ENCODE results near the gene CRHR1. TPM values are rescaled to one million over a fixed set of nuclear protein-coding genes. Genes with fewer than 3 reads are reported as not detected.
A peak's percentile ranks its signal among the peaks of the same experiment; 100 is the strongest.

CRHR1 gene
- total RNA-seq, 1 donor from 2014 or later, result not detected

- Histone ChIP-seq H3K27me3 (ENCODE audit: control insufficient read depth, insufficient read depth, low read length) (peaks cover 10% of the 10 kb centered on the region), H3K4me3 (ENCODE audit: low read depth, low read length) (no peak overlapping the region), H3K36me3 (ENCODE audit: control insufficient read depth, insufficient read depth, low read length) (no peaks in the 10 kb centered on the region)
- FAIRE-seq (no peak), DNase-seq (ENCODE audit: low read depth) (no peak)
- TF ChIP-seq, protein P1, sequence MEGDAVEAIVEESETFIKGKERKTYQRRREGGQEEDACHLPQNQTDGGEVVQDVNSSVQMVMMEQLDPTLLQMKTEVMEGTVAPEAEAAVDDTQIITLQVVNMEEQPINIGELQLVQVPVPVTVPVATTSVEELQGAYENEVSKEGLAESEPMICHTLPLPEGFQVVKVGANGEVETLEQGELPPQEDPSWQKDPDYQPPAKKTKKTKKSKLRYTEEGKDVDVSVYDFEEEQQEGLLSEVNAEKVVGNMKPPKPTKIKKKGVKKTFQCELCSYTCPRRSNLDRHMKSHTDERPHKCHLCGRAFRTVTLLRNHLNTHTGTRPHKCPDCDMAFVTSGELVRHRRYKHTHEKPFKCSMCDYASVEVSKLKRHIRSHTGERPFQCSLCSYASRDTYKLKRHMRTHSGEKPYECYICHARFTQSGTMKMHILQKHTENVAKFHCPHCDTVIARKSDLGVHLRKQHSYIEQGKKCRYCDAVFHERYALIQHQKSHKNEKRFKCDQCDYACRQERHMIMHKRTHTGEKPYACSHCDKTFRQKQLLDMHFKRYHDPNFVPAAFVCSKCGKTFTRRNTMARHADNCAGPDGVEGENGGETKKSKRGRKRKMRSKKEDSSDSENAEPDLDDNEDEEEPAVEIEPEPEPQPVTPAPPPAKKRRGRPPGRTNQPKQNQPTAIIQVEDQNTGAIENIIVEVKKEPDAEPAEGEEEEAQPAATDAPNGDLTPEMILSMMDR (IDR thresholded peaks at IDR 0.05; ENCODE audit: insufficient read depth, low read length, severe bottlenecking), result no peak
Observed at GRCh38 chr17:45749831-45750335, 34.2 kb upstream of the CRHR1 start.

GRCh38 chr17:45750779-45751440, 33.2 kb upstream of the CRHR1 start:
- Histone ChIP-seq H3K27me3 (ENCODE audit: control insufficient read depth, insufficient read depth, low read length) (peaks cover 6% of the 10 kb centered on the region), H3K36me3 (ENCODE audit: control insufficient read depth, insufficient read depth, low read length) (no peaks in the 10 kb centered on the region), H3K4me3 (ENCODE audit: low read depth, low read length) (no peak overlapping the region)
- DNase-seq (ENCODE audit: low read depth) (no peak), FAIRE-seq (no peak)
- TF ChIP-seq, protein P1 (IDR thresholded peaks at IDR 0.05; ENCODE audit: insufficient read depth, low read length, severe bottlenecking), result no peak

GRCh38 chr17:45751466-45751865, 32.7 kb upstream of the CRHR1 start:
- no peak overlapping the region for H3K4me3 ChIP-seq (ENCODE audit: low read depth, low read length)
- peaks cover 4% of the 10 kb centered on the region for H3K27me3 ChIP-seq (ENCODE audit: control insufficient read depth, insufficient read depth, low read length)
- H3K36me3 ChIP-seq (ENCODE audit: control insufficient read depth, insufficient read depth, low read length), result no peaks in the 10 kb centered on the region
- no peak for DNase-seq (ENCODE audit: low read depth)
- FAIRE-seq, result no peak
- TF ChIP-seq, protein P1 (IDR thresholded peaks at IDR 0.05; ENCODE audit: insufficient read depth, low read length, severe bottlenecking), result no peak

GRCh38 chr17:45752246-45752645, 31.9 kb upstream of the CRHR1 start:
- Histone ChIP-seq H3K27me3 (ENCODE audit: control insufficient read depth, insufficient read depth, low read length) (peaks cover 4% of the 10 kb centered on the region), H3K36me3 (ENCODE audit: control insufficient read depth, insufficient read depth, low read length) (no peaks in the 10 kb centered on the region), H3K4me3 (ENCODE audit: low read depth, low read length) (no peak overlapping the region)
- TF ChIP-seq, protein P1 (IDR thresholded peaks at IDR 0.05; ENCODE audit: insufficient read depth, low read length, severe bottlenecking), result no peak
- DNase-seq (ENCODE audit: low read depth), result no peak
- FAIRE-seq, result peak; percentile 70

DNA sequence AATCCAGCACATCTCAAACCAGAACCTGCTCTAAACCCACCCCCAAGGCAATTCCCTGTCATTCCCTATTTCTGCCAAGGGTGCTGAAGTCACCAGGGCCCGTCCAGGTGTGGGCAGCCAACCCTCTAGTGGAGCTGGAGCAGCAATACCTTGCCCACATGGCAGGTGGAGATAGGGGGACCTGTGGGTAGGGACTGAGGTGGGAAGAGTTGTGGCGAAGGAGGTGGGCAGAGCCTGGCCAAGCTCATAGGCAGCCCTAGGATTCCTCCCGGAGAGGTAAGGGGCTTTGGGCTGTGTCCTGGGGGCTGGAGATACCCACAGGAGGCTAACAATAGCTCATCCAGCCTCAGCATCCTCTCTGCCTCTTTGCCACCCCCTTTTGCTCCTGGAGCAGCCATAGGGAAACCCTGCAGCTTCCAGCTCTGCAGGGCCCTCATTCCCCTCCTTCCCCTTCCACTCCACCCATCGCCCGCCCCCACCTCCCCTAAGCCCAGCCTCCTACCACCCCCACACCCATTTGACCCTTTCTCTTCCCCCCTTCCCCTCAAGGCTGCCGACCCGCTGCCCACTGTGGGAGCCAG, 30.4 kb upstream of the CRHR1 start:
- no peaks in the 10 kb centered on the region for H3K36me3 ChIP-seq (ENCODE audit: control insufficient read depth, insufficient read depth, low read length)
- H3K27me3 ChIP-seq (ENCODE audit: control insufficient read depth, insufficient read depth, low read length), result peaks cover 4% of the 10 kb centered on the region
- no peak for DNase-seq (ENCODE audit: low read depth)
- FAIRE-seq, result no peak
- no peak overlapping the region for H3K4me3 ChIP-seq (ENCODE audit: low read depth, low read length)
- TF ChIP-seq, protein P1 (IDR thresholded peaks at IDR 0.05; ENCODE audit: insufficient read depth, low read length, severe bottlenecking), result no peak

All from bronchial epithelial cell (primary cell).